SK-N-SH (cell line): ENCODE results near the gene ABCB9.
"Not testable (repeated sequence)": the region's sequence is repeated elsewhere in the genome, so short reads cannot be mapped to it uniquely, and the experiment has no call there.

Experiments
- CTCF ChIP-seq: fragments of 200-600 bp; sonication (generic); IDR thresholded peaks from 2 replicates; pipeline ENCODE4 v1.6.1; 2017; ENCODE audit warnings: antibody characterized with exemption, mild to moderate bottlenecking, moderate library complexity
- FOSL2 ChIP-seq: IDR thresholded peaks from 2 replicates; pipeline ENCODE4 v1.4.0; 2012; ENCODE audit warnings: low read depth, mild to moderate bottlenecking, moderate library complexity, borderline replicate concordance
- MXI1 ChIP-seq: IDR thresholded peaks from 2 replicates; pipeline ENCODE4 v1.6.1; 2012; ENCODE audit warnings: mild to moderate bottlenecking, low read depth, low read length, improper control_type of control experiment
- PBX3 ChIP-seq: IDR thresholded peaks from 2 replicates; pipeline ENCODE4; 2012
- POLR2AphosphoS5 ChIP-seq: IDR thresholded peaks from 2 replicates; pipeline ENCODE4 v1.6.1; 2012; ENCODE audit warnings: low read depth, low read length
- RAD21 ChIP-seq: IDR thresholded peaks from 2 replicates; pipeline ENCODE4 v1.6.1; 2012; ENCODE audit warnings: mild to moderate bottlenecking, low read length
- REST ChIP-seq: IDR thresholded peaks from 2 replicates; pipeline ENCODE4 v1.6.1; 2012; ENCODE audit warnings: mild to moderate bottlenecking, low read depth, low read length, moderate library complexity

- TF ChIP-seq CTCF, PBX3, RAD21, FOSL2, REST, POLR2AphosphoS5, MXI1: not testable (repeated sequence)
Measured at GRCh38 chr12:122905258-122905657, 61.0 kb downstream of the ABCB9 start.
